ENCODE data around the gene P2RY12.

GRCh38 chr3:151318313-151318712 lies 66.2 kb downstream of the P2RY12 start:
- TF ChIP-seq CTCF (IDR thresholded peaks at IDR 0.05) (no peak), POLR2A (IDR thresholded peaks at IDR 0.05) (no peak), POLR2AphosphoS5 (IDR thresholded peaks at IDR 0.05) (no peak), EP300 (IDR thresholded peaks at IDR 0.05) (no peak)
